ENCODE data around the gene PRIM1.

DNA sequence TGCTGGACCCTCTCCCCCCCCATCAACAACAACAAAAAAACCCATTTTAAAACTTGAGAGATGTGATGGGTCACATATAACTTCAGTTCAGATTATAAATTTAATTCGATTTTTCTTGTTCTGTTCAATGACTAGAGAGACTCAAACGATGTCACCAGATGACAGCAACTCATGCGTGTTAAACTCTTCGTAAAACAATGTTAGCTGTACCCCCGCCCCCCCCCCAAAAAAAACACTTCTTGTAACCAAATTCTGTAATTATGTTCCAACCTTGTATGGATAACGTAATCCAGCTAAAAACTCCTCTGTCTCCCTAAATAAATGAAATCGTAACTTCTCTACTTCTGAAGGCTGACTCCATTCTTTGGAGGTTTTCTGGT is 26.4 kb downstream of the PRIM1 start:
- TF ChIP-seq, protein P1, sequence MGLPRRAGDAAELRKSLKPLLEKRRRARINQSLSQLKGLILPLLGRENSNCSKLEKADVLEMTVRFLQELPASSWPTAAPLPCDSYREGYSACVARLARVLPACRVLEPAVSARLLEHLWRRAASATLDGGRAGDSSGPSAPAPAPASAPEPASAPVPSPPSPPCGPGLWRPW (IDR thresholded peaks at IDR 0.05) = no peak
- TF ChIP-seq POLR2A (IDR thresholded peaks at IDR 0.05; ENCODE audit: low read length) (no peak), BHLHE40 (IDR thresholded peaks at IDR 0.05; ENCODE audit: low read depth, low read length) (no peak), HDAC2 (IDR thresholded peaks at IDR 0.05) (no peak), RAD21 (conservative IDR thresholded peaks at IDR 0.05 in 1 of 2, IDR thresholded peaks at IDR 0.05 in 1 of 2) (no peak), SMC3 (IDR thresholded peaks at IDR 0.05) (no peak), RFX5 (IDR thresholded peaks at IDR 0.05) (no peak), MAZ (IDR thresholded peaks at IDR 0.05; ENCODE audit: borderline replicate concordance, low read depth, low read length) (no peak)
- TF ChIP-seq, protein P2, sequence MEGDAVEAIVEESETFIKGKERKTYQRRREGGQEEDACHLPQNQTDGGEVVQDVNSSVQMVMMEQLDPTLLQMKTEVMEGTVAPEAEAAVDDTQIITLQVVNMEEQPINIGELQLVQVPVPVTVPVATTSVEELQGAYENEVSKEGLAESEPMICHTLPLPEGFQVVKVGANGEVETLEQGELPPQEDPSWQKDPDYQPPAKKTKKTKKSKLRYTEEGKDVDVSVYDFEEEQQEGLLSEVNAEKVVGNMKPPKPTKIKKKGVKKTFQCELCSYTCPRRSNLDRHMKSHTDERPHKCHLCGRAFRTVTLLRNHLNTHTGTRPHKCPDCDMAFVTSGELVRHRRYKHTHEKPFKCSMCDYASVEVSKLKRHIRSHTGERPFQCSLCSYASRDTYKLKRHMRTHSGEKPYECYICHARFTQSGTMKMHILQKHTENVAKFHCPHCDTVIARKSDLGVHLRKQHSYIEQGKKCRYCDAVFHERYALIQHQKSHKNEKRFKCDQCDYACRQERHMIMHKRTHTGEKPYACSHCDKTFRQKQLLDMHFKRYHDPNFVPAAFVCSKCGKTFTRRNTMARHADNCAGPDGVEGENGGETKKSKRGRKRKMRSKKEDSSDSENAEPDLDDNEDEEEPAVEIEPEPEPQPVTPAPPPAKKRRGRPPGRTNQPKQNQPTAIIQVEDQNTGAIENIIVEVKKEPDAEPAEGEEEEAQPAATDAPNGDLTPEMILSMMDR (IDR thresholded peaks at IDR 0.05) = no peak

All from A549 (cell line).